Mesothelial cell of epicardium (in vitro differentiated cells): ENCODE data around the gene SLC25A33. TPM values are rescaled to one million over a fixed set of nuclear protein-coding genes. Genes with fewer than 3 reads are reported as not detected.

Experiments
- DNase-seq, 2 experiments: peaks; one replicate each; pipeline ENCODE4 v3.0.0; 2021; ENCODE audit warnings: low spot score in 2 of 2; ENCODE audit not compliant: unreplicated experiment in 2 of 2
- H3K27ac Mint-ChIP-seq: 2 replicates; pipeline ENCODE4 v1.8.0; 2021; ENCODE audit warnings: mixed read lengths
- H3K27me3 Mint-ChIP-seq: 2 replicates; pipeline ENCODE4 v1.8.0; 2021; ENCODE audit warnings: low read depth, mixed read lengths
- H3K36me3 Mint-ChIP-seq: 2 replicates; pipeline ENCODE4 v1.8.0; 2021; ENCODE audit warnings: mixed read lengths
- H3K4me1 Mint-ChIP-seq: 2 replicates; pipeline ENCODE4 v1.8.0; 2021; ENCODE audit warnings: mixed read lengths
- H3K4me3 Mint-ChIP-seq: 2 replicates; pipeline ENCODE4 v1.8.0; 2021; ENCODE audit warnings: mild to moderate bottlenecking, moderate library complexity, mixed read lengths
- H3K9me3 Mint-ChIP-seq: 2 replicates; pipeline ENCODE4 v1.8.0; 2021; ENCODE audit warnings: mixed read lengths
- total RNA-seq: library from RNA; stranded (reverse); gene quantifications from 3 replicates; pipeline ENCODE4 v1.2.1, GENCODE V29; 2021
- TF ChIP-seq, protein P1 (sequence below): fragments of 200-600 bp; sonication (generic); IDR thresholded peaks from one replicate; pipeline ENCODE4 v1.5.0; 2021; ENCODE audit warnings: antibody characterized with exemption; ENCODE audit not compliant: unreplicated experiment

SLC25A33 gene
- total RNA-seq, 1 donor from 2014 or later = 4.7 TPM

DNA sequence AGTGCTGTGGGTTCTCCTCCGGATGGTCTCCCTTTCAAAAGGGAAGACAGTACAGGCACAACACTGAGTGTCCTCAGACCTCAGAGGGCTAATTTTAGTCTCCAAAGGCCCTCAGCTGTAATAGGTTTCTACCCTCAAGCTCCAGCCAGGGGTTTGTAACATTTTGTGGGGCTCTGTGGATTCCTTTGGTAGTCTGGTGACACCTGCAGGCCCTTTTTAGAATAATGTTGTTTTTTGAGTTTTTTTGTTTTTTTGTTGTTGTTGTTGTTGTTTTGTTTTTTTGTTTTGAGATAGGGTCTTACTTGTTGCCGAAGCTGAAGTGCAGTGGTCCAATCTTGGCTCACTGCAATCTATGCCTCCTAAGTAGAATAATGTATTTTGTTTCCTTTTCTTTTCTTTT lies 34.5 kb downstream of the SLC25A33 start:
- Mint-ChIP-seq H3K4me1 (no peaks in the 10 kb centered on the region), H3K9me3 (no peaks in the 10 kb centered on the region), H3K27me3 (no peaks in the 10 kb centered on the region), H3K4me3 (no peak overlapping the region), H3K27ac (no peak overlapping the region), H3K36me3 (peaks cover 8% of the 10 kb centered on the region)
- TF ChIP-seq, protein P1, sequence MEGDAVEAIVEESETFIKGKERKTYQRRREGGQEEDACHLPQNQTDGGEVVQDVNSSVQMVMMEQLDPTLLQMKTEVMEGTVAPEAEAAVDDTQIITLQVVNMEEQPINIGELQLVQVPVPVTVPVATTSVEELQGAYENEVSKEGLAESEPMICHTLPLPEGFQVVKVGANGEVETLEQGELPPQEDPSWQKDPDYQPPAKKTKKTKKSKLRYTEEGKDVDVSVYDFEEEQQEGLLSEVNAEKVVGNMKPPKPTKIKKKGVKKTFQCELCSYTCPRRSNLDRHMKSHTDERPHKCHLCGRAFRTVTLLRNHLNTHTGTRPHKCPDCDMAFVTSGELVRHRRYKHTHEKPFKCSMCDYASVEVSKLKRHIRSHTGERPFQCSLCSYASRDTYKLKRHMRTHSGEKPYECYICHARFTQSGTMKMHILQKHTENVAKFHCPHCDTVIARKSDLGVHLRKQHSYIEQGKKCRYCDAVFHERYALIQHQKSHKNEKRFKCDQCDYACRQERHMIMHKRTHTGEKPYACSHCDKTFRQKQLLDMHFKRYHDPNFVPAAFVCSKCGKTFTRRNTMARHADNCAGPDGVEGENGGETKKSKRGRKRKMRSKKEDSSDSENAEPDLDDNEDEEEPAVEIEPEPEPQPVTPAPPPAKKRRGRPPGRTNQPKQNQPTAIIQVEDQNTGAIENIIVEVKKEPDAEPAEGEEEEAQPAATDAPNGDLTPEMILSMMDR = peak; percentile 31
- no peak for DNase-seq

DNA sequence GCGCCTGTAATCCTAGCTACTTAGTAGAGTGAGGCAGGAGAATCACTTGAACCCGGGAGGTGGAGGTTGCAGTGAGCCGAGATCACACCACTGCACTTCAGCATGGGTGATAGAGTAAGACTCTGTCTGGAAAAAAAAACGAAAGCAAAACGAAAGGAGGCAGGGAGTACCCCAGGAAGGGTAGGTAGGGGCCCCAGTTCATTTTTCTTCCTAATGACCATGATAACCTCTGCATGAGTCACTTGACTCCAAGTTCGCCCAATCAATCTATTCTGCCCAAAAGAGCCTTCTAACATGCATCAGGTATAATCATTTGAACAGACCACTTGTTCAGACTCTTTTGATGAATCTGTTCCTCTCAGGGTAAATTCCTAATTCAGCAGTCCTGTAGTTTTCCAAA lies 36.2 kb downstream of the SLC25A33 start:
- no peak overlapping the region for H3K27ac Mint-ChIP-seq
- H3K9me3 Mint-ChIP-seq = no peaks in the 10 kb centered on the region
- H3K4me3 Mint-ChIP-seq = no peak overlapping the region
- H3K27me3 Mint-ChIP-seq = no peaks in the 10 kb centered on the region
- H3K36me3 Mint-ChIP-seq = peaks cover 9% of the 10 kb centered on the region
- TF ChIP-seq, protein P1 = no peak
- H3K4me1 Mint-ChIP-seq = no peaks in the 10 kb centered on the region
- no peak for DNase-seq

DNA sequence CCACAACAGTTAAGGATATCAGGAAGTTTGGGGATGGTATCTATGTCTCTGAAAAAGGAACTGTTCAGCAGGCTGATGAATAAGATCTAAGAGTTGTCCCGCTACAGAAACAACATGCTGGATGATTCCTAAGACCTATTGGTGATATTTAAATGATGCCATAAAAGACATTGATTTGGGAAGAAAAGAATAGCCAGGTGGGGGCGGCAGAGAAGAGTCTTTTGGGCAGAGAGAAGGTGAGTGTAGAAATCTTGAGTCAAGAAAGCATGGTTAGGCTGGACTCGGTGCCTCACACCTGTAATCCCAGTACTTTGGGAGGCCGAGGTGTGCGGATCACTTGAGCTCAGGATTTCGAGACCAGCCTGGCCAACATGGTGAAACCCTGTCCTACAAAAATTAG lies 37.6 kb downstream of the SLC25A33 start:
- DNase-seq = no peak

DNA sequence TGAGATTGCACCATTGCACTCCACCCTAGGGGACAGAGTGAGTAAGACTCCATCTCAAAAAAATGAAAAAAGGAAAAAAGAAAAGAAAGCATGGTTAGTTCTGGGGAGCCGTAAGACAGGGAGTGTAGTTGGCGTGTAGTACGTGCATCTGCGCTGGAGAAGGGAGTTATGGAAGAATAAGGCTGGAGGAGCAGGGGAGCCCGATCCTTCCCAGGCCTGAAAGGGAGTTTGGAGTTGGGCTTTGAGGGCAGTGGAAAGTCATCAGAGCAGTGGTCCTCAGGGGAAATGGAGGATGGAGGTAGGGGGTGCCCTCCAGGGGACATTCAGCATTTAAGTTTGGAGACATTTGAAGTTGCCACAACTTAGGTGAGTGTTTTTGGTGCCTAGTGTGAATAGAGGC lies 38.2 kb downstream of the SLC25A33 start:
- H3K4me1 Mint-ChIP-seq = no peaks in the 10 kb centered on the region
- TF ChIP-seq, protein P1 = no peak
- H3K4me3 Mint-ChIP-seq = no peak overlapping the region
- no peaks in the 10 kb centered on the region for H3K27me3 Mint-ChIP-seq
- no peak overlapping the region for H3K27ac Mint-ChIP-seq
- H3K36me3 Mint-ChIP-seq = peaks cover 16% of the 10 kb centered on the region
- no peak for DNase-seq
- H3K9me3 Mint-ChIP-seq = no peaks in the 10 kb centered on the region

More for the DNA sequence above, 37.6 kb downstream of the SLC25A33 start:
- H3K4me1 Mint-ChIP-seq = no peaks in the 10 kb centered on the region
- no peaks in the 10 kb centered on the region for H3K9me3 Mint-ChIP-seq
- no peak overlapping the region for H3K4me3 Mint-ChIP-seq
- no peak overlapping the region for H3K27ac Mint-ChIP-seq
- no peaks in the 10 kb centered on the region for H3K27me3 Mint-ChIP-seq
- peaks cover 13% of the 10 kb centered on the region for H3K36me3 Mint-ChIP-seq
- TF ChIP-seq, protein P1 = no peak

DNA sequence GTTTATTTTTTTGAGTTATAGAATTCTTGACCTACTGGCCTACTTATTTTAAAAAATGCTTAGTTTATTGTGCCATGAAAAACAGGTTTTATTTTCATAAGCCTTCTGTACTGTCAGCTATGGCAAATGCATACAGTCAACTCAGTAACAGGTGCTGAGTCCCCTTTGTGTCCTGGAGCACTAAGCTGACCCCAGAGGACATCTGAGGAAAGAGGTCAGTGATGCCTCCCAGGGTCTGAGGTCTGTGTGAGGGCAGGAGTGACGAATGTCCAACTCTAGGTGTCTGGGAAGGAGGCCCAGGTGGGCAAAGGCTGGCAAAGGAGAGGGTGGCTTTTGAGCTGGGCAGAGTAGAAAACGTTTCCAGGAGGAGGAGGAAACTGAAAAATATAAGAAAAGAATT lies 41.7 kb downstream of the SLC25A33 start:
- Mint-ChIP-seq H3K27ac (no peak overlapping the region), H3K4me1 (no peaks in the 10 kb centered on the region), H3K9me3 (no peaks in the 10 kb centered on the region), H3K27me3 (no peaks in the 10 kb centered on the region), H3K36me3 (peaks cover 22% of the 10 kb centered on the region), H3K4me3 (no peak overlapping the region)
- no peak for DNase-seq
- TF ChIP-seq, protein P1 = no peak
